Measurements from ENCODE around the gene MTHFD1L. TPM values are rescaled to one million over a fixed set of nuclear protein-coding genes. Genes with fewer than 3 reads are reported as not detected.

MTHFD1L gene
- polyA plus RNA-seq, 2 of the 4 experiments (the other 2 are of a cell fraction): 27.2 to 63.2 TPM

- ChIA-PET CTCF (interaction anchor here (1.1 to 1.5 kb wide), 3 partner anchors 9 to 46 kb away, joined by 3 to 5 read pairs (median 4); no protein-coding TSS in a partner anchor), POLR2A (interaction anchor here (0.5 to 1.2 kb wide), 2 partner anchors 8 to 15 kb away, joined by 3 read pairs; no protein-coding TSS in a partner anchor)
- peak overlapping the region; percentile 90 to 91 for H3K27ac ChIP-seq
- peak; percentile 58 to 95 for DNase-seq (ENCODE audit: low read depth in 1 of 2, low spot score in 1 of 2)
- no peak for FAIRE-seq
- H3K4me1 ChIP-seq: peaks cover 70% of the 10 kb centered on the region
- 8% methylated on average over 8 of the region's 8 CpGs for WGBS (ENCODE audit: missing lambda C conversion rate)
- peak overlapping the region; percentile 75 for H3K4me2 ChIP-seq
- ATAC-seq: peak; percentile 94 to 95
- H3K4me3 ChIP-seq: no peak overlapping the region
- H3K9me3 ChIP-seq: no peaks in the 10 kb centered on the region
- TF ChIP-seq KDM1A (IDR thresholded peaks at IDR 0.05; ENCODE audit: low read depth) (no peak), BCL3 (IDR thresholded peaks at IDR 0.05) (0 out of 3 replicates have a peak, but pooled peaks have one; percentile 67), HDAC2 (IDR thresholded peaks at IDR 0.05) (no peak), RCOR1 (IDR thresholded peaks at IDR 0.05; ENCODE audit: low read depth, low read length) (no peak), EP300 (IDR thresholded peaks at IDR 0.05) (peak; percentile 83 to 88; a peak in 4 of 5 replicates), REST (IDR thresholded peaks at IDR 0.05) (no peak), CTCF (IDR thresholded peaks at IDR 0.05) (no peak), FOSL2 (IDR thresholded peaks at IDR 0.05) (peak; percentile 95), FOSL2 (CRISPR knock-in tag; IDR thresholded peaks at IDR 0.05) (peak; percentile 99), HES2 (IDR thresholded peaks at IDR 0.05) (no peak), ZFP36 (IDR thresholded peaks at IDR 0.05; ENCODE audit: borderline replicate concordance, partially characterized antibody) (no peak), CHD4 (IDR thresholded peaks at IDR 0.05; ENCODE audit: borderline replicate concordance) (no peak), FOXS1 (CRISPR knock-in tag; IDR thresholded peaks at IDR 0.05) (0 out of 2 replicates have a peak, but pooled peaks have one; percentile 32), BHLHE40 (IDR thresholded peaks at IDR 0.05; ENCODE audit: low read depth, low read length) (no peak), USF2 (IDR thresholded peaks at IDR 0.05) (no peak), ESRRA (IDR thresholded peaks at IDR 0.05; ENCODE audit: borderline replicate concordance, low read length) (no peak), HMGXB4 (CRISPR knock-in tag; IDR thresholded peaks at IDR 0.05; ENCODE audit: borderline replicate concordance) (no peak), MAX (IDR thresholded peaks at IDR 0.05) (peak; percentile 71; the same call in 1 of the 2 replicates), RAD21 (conservative IDR thresholded peaks at IDR 0.05 in 1 of 2, IDR thresholded peaks at IDR 0.05 in 1 of 2) (peak; percentile 6 to 31; a peak in 1 of 5 replicates), ZNF302 (CRISPR knock-in tag; IDR thresholded peaks at IDR 0.05) (no peak), CEBPB (IDR thresholded peaks at IDR 0.05) (peak in 1 of 2 experiments; percentile 77; a peak in 2 of 4 replicates), HOXB13 (CRISPR knock-in tag; IDR thresholded peaks at IDR 0.05; ENCODE audit: low read depth) (peak; percentile 85), PBX3 (IDR thresholded peaks at IDR 0.05) (peak; percentile 58; the same call in 1 of the 2 replicates), ZC3H11A (IDR thresholded peaks at IDR 0.05) (no peak), KDM5A (IDR thresholded peaks at IDR 0.05) (no peak), JUN (IDR thresholded peaks at IDR 0.05) (peak; percentile 67 to 75; a peak in 4 of 5 replicates), GATA3 (IDR thresholded peaks at IDR 0.05; ENCODE audit: borderline replicate concordance) (peak; percentile 97), HOXA7 (CRISPR knock-in tag; IDR thresholded peaks at IDR 0.05) (no peak; the same call in 1 of the 2 replicates), RARB (CRISPR knock-in tag; IDR thresholded peaks at IDR 0.05) (peak; percentile 74; the same call in 1 of the 2 replicates)
Measured at GRCh38 chr6:151060096-151060765, 194.7 kb downstream of the MTHFD1L start.
